ENCODE results near the gene SMPD1. TPM values are rescaled to one million over a fixed set of nuclear protein-coding genes. Genes with fewer than 3 reads are reported as not detected.

The SMPD1 gene
- total and polyA plus RNA-seq, 9 of the 15 experiments (the other 6 are each of a cell fraction or from before 2014, with no cell fraction given): 0.90 to 9.9 (median 5.2) TPM

GRCh38 chr11:6406370-6406769 is 16.1 kb downstream of the SMPD1 start:
- Histone ChIP-seq H3K9me1 (ENCODE audit: control insufficient read depth, insufficient read depth, low read length) (no peaks in the 10 kb centered on the region), H3K4me1 (replicated peaks in 1 of 2; ENCODE audit: control insufficient read depth in 2 of 2, insufficient read depth in 2 of 2, low read length in 2 of 2) (peaks cover 0 to 12% of the 10 kb centered on the region in 2 experiments; a peak in 3 of 5 replicates), H3K4me3 (no peak overlapping the region), H3K79me2 (ENCODE audit: control insufficient read depth, insufficient read depth, low read length) (no peaks in the 10 kb centered on the region), H3K4me2 (ENCODE audit: insufficient read depth, low read length) (no peak overlapping the region), H2AFZ (ENCODE audit: low read depth, low read length) (no peak overlapping the region), H3K9me3 (replicated peaks; ENCODE audit: control insufficient read depth, insufficient read depth, low read depth, low read length) (no peaks in the 10 kb centered on the region), H3K36me3 (ENCODE audit: control insufficient read depth, insufficient read depth, low read length) (no peaks in the 10 kb centered on the region), H3K9ac (ENCODE audit: insufficient read depth in 1 of 2, low read depth in 2 of 2, low read length in 2 of 2) (no peak overlapping the region), H3K27me3 (ENCODE audit: control insufficient read depth in 2 of 2, insufficient read depth in 2 of 2, low read length in 2 of 2) (peaks cover 20 to 56% of the 10 kb centered on the region in 2 experiments; a peak in 4 of 5 replicates), H4K20me1 (replicated peaks; ENCODE audit: control insufficient read depth, insufficient read depth, low read length) (0 out of 2 replicates have a peak, but pooled peaks cover 3% of the 10 kb centered on the region), H3K27ac (ENCODE audit: extremely low read depth, low read depth, low read length) (no peak overlapping the region)
- BruUV-seq (replicated peaks): no TSS peak
- no peak for DNase-seq (ENCODE audit: extremely low read depth in 1 of 4, low spot score in 3 of 4)
- POLR2A ChIA-PET: no interaction called here
- in situ Hi-C loops (cut with MboI): no loop called here
- ATAC-seq: no peak
- FAIRE-seq: no peak
- intact Hi-C loops (cut with micrococcal nuclease): no loop called here
- CTCF ChIA-PET (ENCODE audit: low intra/inter-chr PET ratio): no interaction called here
- 0% methylated on average over 2 of the region's 2 CpGs for WGBS (ENCODE audit: insufficient coverage, low coverage, missing lambda C conversion rate)
- TF ChIP-seq TCF7 (IDR thresholded peaks at IDR 0.05; ENCODE audit: borderline replicate concordance) (no peak), CREB5 (CRISPR knock-in tag; IDR thresholded peaks at IDR 0.05) (no peak), TFAM (CRISPR knock-in tag; conservative IDR thresholded peaks at IDR 0.05) (no peak), ZNF277 (CRISPR knock-in tag; IDR thresholded peaks at IDR 0.05; ENCODE audit: borderline replicate concordance) (no peak), SRSF3 (IDR thresholded peaks at IDR 0.05; ENCODE audit: insufficient read depth, low read length) (no peak), XRCC4 (IDR thresholded peaks at IDR 0.05; ENCODE audit: extremely low read depth, insufficient read depth, insufficient read length) (no peak), DMBX1 (CRISPR knock-in tag; IDR thresholded peaks at IDR 0.05; ENCODE audit: borderline replicate concordance) (no peak), CEBPZ (IDR thresholded peaks at IDR 0.05; ENCODE audit: borderline replicate concordance, low read depth, low read length) (no peak), GTF2E2 (tag; IDR thresholded peaks at IDR 0.05) (no peak), NFE2L1 (tag; IDR thresholded peaks at IDR 0.05; ENCODE audit: borderline replicate concordance, low read depth) (no peak), SAFB (IDR thresholded peaks at IDR 0.05; ENCODE audit: borderline replicate concordance, low read depth, low read length) (no peak), STAT5A (IDR thresholded peaks at IDR 0.05; ENCODE audit: borderline replicate concordance, low read length) (no peak), NCOA2 (IDR thresholded peaks at IDR 0.05; ENCODE audit: partially characterized antibody in 2 of 2) (no peak), ZNF699 (CRISPR knock-in tag; IDR thresholded peaks at IDR 0.05; ENCODE audit: insufficient replicate concordance) (no peak), ZBTB2 (IDR thresholded peaks at IDR 0.05) (no peak), E2F3 (CRISPR knock-in tag; IDR thresholded peaks at IDR 0.05) (no peak)

All from K562 (cell line).